Putamen (tissue), 1 donor: Measurements from ENCODE around the gene C3orf33.

ENCODE experiments used
- DNase-seq: peaks from one replicate; pipeline ENCODE4 v3.0.0-alpha.2; 2016; ENCODE audit warnings: low spot score

The C3orf33 gene

GRCh38 chr3:155785662-155786295 lies 20.3 kb downstream of the C3orf33 start:
- no peak for DNase-seq

DNA sequence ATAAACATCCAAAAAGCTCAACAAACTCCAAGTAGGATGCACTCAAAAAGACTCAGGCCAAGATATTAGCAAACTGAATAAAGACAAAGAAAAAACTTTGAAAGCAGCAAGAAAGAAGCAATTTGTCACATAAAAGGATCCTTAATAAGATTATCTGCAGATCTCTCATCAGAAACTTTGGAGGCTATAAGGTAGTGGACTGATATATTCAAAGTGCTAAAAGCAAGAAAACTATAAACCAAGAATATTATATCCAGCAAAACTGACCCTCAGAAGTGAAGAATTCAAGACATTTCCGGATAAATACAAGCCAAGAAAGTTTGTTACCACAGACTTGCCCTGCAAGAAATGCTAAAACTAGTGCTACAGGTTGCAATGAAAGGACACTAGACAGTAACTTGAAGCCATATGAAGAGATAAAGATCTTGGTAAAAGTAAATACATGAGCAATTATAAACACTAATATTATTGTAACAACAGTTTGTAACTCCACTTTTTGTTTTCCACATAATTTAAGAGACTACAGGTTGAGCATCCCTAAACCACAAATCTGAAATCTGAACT lies 23.6 kb downstream of the C3orf33 start:
- no peak for DNase-seq

GRCh38 chr3:155780291-155780690 lies 25.8 kb downstream of the C3orf33 start:
- DNase-seq = no peak

DNA sequence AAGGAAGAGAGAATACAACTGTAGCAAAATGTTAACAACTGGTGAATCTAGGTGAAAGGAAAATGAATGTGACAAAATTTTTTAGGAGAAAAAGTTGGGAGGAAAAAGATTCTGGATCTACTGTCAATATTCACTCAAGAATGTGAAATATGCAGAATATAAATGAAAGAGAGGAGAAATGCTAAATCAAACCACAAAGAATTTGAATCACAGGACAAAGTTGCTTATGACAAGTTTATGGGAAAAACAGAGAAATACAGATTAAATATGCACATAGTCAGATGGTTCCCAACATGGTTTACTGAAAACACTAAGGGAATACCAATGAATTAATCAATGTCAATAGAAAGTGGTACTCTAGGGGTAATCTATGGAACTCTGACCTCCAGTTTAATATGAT lies 27.6 kb downstream of the C3orf33 start:
- no peak for DNase-seq

DNA sequence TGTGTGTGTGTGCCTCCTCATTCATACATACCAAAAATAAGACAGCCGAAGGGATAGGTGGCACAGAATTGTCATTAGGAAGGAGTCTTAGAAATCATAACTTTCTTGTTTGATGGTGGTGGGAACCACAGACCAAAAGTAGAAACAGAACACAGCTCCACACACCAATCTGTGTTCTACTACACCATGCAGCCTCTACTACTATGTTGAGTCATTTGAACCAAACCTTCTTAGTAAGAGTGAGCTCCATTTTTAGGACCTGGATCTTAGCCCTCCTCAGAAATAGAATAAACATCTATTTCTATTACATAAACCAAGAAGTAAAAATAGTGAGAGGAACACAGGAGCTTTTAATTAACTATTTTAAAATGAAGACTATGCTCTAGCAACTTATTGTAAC lies 33.3 kb downstream of the C3orf33 start:
- DNase-seq = no peak

GRCh38 chr3:155771126-155771525 lies 35.0 kb downstream of the C3orf33 start:
- no peak for DNase-seq

GRCh38 chr3:155766206-155766605 lies 39.9 kb downstream of the C3orf33 start:
- DNase-seq = no peak

- DNase-seq = no peak
These were observed 42.1 kb downstream of the C3orf33 start for GRCh38 chr3:155763870-155764463.

- no peak for DNase-seq
These were observed 45.4 kb downstream of the C3orf33 start for GRCh38 chr3:155760653-155761052.

DNA sequence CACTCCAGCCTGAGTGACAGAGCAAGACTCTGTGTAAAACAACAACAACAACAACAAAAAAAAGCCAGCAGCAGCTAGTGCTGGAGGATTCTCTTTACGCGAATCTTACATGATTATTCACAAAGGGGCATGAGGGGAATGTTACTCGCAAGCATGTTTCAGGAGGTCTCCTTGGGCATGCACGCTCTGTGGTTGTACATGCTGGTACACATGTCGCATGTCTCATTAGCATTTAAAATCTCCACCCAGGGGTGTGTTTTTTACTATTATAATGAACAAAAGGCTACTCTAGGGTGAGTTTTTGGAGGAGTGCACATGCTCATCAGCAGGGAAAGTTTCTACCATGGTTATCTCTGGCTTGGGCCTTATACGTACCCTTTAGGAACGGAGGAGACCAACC lies 48.5 kb downstream of the C3orf33 start:
- DNase-seq = no peak

- DNase-seq = no peak
These were observed 52.9 kb downstream of the C3orf33 start for GRCh38 chr3:155753038-155753639.

GRCh38 chr3:155748611-155749365 lies 57.3 kb downstream of the C3orf33 start:
- no peak for DNase-seq

- no peak for DNase-seq
These were observed 58.2 kb downstream of the C3orf33 start for GRCh38 chr3:155747946-155748290.

DNA sequence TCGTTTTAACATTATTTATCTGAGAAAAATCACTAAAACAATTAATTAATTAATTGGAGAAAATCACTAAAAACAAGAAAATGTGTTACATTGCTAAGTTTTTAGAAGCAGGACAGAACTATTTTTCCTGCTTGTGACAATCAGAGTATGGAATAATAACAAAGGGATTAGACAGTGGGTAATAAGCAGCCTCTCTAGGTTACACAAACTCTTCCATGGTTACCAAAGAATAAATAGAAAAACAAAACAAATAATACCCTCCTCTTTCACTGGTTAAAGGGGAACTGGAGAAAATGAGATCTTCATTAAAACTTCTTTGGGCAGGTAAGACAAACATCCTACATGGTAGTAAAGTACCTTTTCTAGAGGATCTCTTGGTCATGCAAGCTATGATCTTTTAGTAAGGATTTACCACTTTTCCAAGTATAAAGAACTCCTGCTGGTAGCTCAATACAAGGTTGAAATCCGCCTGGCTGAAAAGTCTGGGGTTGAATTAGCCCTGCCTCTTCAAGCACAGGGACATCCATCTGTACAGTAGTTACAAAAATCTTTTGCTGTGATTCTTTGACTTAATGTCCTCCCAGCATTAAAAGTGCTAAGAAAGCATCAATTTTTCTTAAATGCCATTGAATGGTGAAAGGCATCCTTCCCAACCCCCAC lies 58.7 kb downstream of the C3orf33 start:
- DNase-seq = no peak

GRCh38 chr3:155746703-155747102 lies 59.4 kb downstream of the C3orf33 start:
- no peak for DNase-seq

DNA sequence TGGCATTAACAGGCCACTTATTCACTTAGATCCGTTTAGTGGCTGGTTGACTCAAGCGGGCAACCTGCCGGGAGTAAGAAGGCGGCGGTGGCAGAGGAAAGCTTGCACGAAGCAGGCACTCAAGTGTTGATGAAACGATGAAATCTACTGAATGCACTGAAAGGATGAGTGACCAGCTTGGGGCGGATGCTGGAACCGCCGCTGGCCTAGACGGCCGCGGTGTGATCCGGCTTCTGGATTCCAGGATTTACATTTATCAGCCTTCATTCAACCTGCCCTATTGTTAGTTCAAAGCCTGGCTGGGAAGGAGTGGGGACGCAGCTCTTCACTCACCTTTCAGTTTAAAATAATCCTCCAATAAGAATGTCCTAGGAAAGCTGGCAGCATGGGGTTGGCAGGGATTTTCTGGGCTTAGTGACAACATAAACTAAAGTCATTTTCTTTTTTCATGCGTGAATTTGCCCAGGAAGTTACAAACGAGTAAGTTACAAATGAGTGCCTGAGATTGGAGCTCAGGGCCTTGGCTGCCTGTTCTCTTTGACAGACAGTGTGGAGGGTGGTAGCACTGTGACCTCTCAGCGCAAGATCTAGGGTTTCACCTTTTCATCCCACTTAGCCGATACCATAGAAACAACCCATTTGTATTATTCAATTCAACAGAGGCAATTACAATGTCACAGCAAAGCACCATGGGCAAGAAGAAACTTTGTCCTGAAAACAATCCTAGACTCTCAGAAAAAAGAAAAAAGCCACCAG lies 60.1 kb downstream of the C3orf33 start:
- DNase-seq = no peak

DNA sequence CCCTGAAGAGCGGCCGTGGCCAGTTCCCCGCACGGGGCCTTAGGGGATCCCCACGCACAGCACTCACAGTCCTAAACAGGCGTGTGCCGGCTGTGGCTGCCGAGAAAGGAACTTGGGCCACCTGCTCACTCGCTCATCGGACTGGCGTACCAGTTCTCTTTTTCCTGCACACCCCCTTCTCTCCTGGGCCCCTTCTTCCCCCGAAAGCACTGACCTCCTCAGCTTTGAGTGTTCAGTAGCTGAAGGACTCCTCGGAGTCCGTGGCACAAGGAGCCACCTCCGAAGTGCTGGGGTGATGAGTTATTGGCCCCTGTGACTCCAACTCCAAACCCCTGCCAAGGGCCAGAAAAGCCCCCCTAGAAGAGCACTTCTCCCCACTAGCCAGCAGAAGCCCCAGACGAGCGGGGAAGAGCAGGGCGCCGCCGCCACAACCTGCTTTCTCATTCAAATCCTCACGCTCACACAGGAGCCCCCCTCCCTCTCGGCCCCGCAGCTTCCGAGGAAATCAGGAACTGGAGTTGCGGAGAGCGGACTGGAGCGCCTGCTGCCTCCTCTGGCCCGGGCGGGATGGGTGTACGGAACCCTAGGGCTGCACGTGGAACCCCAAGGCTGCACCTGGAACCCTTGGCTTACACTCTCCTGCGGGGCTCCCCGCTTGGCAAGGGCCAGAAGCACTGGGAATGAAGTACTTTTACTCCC lies 61.3 kb downstream of the C3orf33 start, which contains the start of gene PLCH1:
TSS of gene PLCH1 (minus strand) at position 446 of the 699 bp plus-strand sequence. CDS start 40,847 bp downstream, outside the sequence.
- DNase-seq = peak; percentile 53

GRCh38 chr3:155744010-155744625 lies 62.0 kb downstream of the C3orf33 start:
- DNase-seq = no peak

DNA sequence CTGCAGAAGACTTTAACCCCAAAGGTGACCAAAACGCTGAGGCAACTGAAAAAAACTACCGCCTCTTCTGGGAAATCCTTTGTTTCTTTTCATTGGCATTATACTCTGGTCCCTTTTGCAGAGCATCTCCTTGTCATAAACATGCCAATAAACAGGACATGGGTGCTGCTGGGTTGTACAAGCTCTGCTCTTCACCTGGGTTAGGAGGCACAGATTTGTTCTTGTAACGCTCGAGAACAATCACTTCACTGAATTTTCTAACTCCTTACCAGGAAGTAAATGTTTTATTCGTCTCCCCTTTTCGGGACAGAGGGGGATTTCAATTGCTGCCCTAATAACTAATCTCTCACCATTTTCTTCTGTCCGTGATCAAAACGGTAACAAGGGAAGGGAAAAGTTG lies 62.5 kb downstream of the C3orf33 start:
- DNase-seq = no peak

GRCh38 chr3:155742349-155742965 lies 63.6 kb downstream of the C3orf33 start:
- DNase-seq = no peak
